GM18526 (cell line): ENCODE results near the gene CTTNBP2NL.

ENCODE experiments used
- POLR2A ChIP-seq: IDR thresholded peaks from 3 replicates; pipeline ENCODE4 v1.6.1; 2011; ENCODE audit not compliant: insufficient read length; ENCODE audit errors: extremely low read depth

The CTTNBP2NL gene, protein sequence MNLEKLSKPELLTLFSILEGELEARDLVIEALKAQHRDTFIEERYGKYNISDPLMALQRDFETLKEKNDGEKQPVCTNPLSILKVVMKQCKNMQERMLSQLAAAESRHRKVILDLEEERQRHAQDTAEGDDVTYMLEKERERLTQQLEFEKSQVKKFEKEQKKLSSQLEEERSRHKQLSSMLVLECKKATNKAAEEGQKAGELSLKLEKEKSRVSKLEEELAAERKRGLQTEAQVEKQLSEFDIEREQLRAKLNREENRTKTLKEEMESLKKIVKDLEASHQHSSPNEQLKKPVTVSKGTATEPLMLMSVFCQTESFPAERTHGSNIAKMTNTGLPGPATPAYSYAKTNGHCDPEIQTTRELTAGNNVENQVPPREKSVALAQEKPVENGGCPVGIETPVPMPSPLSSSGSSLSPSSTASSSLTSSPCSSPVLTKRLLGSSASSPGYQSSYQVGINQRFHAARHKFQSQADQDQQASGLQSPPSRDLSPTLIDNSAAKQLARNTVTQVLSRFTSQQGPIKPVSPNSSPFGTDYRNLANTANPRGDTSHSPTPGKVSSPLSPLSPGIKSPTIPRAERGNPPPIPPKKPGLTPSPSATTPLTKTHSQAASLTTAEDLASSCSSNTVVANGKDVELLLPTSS

DNA sequence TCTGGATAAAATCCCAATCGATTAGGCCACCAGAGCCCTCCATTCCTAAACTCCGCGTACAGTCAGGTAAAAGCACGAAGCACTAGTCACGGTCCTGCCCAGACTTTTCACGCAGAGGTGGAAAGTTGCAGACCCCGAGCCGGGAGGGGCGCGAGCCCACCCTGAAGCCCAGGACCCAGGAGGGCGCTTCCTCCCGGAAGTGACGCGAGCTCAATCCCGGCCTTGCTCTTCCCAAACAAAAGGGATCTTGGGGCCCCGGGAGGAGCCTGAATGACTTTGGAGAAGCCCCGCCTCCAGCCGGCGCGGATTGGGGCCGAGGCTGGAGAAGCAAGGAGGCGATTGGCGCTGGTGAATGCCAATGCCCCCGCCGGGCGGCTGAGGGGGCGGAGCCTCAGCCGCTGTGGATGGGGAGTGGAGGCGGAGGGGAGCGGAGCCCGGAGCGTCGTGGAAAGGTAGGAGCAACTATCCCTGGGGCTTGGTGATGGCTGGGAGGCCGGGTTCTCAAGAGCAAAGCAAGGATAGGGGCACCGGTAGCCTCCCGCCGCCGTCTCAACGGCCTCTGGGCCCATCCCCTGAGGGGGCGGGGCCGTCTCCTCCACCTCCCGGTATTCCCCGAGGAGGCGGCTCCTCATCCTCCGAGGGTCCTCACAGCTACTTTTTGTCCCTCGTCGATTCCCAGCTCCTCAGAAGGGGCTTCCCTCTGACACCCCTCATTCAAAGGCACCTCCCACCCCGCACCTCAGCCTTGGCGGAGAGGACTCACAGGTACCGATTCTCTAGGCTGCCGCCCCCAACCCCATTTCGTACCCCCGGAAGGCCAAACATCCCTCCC is at the start of gene CTTNBP2NL:
Gene CTTNBP2NL, plus strand, starts transcription at position 394 of the 832 bp plus-strand sequence. CDS start 19,952 bp downstream, outside the sequence.
- TF ChIP-seq POLR2A: peak; percentile 27

DNA sequence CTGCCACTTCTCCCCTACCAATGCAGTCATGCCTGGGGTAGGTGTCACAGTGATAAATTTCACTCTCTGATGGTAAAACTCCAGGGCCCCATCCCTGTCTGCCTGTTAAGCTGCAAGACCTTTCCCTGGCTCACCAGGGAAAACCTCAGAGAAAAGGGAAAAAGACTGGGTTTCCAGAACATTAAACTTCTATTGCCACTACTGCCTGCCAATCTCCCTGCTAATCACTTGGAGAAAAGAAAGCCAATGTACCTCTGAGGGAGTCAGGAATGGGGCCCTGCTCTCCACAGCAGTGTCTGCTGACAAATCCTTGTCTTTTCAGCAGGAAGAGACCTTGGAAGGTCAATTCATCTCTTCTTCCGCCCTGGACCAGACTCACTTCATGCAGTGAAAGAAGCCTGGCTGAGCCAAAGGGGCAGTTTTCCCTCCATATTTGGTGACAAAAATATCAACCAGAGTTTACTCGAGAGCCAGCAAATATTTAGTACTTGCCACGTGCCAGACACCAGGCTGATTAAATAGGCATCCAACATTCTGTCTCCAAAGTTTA is 49.1 kb upstream of the CTTNBP2NL start:
- TF ChIP-seq POLR2A: no peak

DNA sequence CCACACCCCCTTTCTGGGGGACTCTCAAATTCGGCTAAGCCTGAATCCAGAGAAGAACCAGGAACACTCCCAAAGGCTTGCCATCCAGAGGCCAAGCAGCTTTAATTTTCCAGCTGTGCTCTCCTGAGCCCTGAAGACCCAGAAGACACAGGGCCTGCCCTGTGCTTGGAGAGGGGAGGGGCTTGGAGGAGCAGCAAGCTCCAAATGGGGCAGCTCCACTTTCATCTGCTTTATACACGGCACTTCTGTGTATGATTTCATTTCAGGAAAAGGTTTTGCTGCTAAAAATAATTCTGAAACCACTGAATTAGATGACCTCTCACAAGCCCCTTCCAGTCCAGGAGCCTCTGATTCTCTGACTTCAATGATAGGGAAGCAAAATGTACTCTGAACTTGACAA is 39.2 kb upstream of the CTTNBP2NL start:
- no peak for TF ChIP-seq POLR2A

DNA sequence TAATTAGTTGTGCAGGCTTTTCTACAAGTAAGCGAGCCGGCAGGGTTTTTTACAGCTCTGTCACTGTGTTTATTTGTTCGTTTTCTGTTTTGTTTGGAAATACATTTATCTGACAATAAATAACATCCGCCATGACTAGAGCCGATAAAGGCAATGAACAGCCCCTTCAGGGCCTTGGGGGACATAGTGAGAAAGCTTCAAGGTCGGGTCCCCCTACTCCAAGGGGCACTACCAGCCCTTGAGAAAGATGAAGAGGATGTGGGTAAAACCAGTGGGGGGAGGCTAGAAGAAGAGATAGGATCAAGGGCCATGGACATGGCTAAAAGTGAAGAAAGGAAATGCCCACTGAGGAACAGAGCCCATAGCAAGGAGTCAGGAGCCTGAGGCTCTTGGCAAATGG is 38.5 kb upstream of the CTTNBP2NL start:
- no peak for TF ChIP-seq POLR2A

DNA sequence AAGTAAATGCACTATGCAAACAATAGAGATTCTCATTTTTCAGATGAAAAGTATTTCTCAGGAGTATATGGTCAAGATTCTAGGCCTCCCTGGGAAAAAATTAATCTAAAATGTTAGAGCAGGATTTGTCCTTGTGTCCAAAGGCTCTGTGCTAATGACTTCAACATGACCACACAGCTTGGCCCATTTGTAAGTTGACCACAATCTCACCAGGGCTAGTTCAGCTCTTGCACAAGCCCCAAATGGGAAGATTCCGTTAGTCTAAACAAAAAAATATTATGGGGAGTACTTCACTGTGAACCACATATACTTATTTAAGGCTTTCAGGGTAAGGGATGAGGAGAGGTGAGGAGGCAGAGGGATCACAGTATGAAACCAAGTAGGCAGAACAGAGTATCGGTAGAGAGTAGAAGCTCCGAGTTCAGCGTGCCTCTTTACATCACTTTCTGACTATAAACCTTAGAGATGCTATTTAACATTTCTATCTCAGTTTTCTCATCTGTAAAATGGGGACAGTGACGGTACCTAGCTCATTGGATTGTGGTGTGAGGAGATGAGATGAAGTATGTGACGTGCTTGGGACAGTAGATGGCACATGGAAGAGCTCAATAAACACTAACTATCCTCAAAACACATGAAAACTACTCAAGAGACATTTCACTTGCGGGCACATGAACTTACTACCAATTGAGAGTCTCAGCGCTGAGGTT is 37.8 kb upstream of the CTTNBP2NL start:
- TF ChIP-seq POLR2A: no peak

DNA sequence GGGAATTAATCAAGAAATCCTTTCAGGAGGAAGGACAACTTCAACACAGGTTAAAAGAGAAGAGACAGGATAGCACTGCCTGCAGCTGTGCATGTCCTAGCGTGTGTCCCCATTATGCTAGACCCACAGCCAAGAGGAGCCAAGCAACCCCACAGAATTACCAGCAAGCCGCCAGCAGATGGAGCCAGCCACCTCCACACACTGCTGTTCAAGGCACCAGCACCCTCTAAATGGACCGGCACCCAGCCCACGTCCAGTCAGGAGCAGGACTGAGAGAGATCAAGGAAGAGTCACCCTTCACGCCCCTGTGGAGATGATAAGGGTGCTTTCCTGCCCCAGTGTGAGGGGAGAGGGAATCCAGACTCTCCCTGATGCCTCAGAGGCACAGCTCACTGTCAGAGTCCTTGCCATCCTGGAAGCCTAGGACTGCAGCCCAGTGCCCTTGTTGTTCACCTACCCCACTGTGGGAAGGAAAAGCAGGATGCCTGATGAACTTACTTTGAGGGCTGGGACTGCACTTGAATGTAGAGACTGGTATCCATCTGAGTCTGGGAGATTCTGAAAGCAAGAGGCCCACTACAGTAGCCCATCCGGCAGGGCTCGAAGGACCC is 37.1 kb upstream of the CTTNBP2NL start:
- TF ChIP-seq POLR2A: no peak

DNA sequence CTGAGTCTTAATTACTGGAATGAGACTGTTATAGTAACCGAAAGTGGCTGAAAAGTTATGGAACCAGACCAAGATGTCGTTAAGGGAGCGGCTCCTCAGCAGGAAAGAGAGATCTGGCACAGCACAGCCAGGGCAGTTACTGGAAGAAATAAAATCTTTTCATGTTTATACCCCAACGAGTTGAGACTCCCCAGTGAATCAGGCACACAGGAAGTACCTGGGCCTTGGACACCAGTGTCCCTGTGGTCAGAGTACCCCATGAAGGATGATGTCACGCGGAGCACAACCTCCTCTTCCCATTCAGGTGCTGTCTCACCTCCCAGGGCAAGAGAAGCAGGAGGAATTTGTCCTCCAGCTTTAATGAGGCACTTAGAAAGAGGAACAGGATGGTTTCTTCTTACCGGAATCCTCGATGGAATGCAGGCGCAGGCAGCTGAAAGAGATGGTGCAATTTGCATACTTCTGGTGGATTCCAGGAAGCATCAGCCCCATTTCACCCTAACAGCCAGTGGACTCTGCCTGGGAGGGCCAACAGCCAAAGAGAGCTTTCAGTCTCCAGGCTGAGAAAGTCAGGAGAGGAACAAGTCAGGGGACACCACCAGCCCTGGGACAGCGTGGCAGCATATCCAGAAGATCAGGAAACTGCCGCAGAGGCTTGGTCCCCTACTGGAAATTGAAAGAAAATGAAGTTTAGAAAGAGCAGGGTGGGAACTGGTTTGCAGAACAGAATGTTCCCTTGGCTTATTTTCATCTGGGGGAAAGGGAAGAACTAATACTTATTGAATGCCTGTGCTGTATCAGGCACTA is 35.9 kb upstream of the CTTNBP2NL start:
- no peak for TF ChIP-seq POLR2A

DNA sequence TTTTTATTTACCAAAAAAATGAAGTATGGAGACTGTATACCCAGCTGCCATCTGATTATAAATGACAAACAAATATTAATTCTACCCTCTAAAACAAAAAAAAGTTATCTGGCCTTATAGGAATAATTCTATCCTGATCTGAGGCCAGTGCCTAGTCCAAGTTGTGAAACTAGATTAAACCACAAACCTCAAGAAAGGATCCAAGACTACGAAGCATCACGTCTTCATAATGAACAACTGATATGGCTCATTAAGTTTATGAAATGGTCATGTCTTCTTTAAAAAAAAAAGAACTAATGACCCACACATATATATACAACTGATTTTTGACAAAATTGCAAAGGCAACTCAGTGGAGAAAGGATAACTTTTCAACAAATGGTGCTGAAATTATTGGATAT is 32.4 kb upstream of the CTTNBP2NL start:
- no peak for TF ChIP-seq POLR2A

DNA sequence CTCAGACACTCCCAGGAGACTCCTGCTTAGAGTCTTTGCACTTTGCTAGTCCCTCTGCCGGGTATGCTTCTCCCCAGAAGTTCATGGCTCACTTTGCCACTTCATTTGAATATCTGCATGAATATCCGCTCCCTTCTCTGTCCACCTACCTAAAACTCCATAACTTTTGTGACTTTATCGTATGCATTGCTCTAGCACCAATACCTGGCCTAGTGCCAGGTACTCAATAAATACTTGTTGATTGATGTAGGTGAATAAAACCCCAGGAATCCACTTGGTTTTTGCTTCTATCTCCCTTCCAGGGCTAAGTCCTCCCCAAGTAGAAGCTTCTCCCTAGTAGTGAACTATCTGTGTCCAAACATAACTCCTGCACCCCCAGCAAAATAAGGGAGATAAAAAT is 27.8 kb upstream of the CTTNBP2NL start:
- TF ChIP-seq POLR2A: no peak

DNA sequence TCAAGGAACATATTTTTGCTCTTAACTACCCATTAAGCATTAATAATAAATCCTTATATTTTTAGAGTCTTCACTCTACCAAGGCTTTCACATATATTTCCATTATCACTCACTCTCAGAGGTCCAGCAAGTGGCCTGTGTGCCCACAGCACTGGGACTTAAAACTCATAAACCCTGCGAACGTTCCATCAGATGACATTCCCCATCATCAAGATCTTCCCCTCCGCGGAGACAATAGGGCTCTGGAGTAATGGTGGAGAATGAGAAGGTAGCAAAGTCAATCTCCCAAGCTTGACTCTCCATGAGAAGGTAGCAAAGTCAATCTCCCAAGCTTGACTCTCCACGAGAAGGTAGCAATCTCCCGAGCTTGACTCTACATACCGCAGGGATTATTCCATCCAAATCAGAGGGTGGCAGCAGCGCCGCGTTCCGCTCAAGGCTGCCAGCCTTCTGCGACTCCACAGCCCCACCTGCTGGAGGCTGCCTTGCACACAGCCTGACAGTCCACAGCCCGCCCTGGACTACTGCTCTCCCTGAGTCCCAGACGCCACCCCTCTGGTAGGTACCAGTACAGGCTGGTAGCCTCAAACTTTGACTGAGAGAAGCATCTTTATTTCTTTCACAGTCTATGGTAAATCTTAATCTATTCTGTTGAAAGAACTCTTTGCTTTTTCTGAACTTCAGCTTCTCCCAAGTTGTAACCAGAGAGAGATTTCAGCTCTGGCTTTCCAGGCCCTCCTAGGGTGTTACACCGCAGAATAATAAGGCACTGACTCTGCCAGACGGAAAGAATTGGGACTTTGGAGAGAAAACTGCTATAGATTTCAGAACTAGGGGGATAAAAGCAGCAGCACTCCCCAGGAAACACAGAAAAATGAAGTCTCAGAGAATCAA is 26.4 kb upstream of the CTTNBP2NL start:
- no peak for TF ChIP-seq POLR2A

DNA sequence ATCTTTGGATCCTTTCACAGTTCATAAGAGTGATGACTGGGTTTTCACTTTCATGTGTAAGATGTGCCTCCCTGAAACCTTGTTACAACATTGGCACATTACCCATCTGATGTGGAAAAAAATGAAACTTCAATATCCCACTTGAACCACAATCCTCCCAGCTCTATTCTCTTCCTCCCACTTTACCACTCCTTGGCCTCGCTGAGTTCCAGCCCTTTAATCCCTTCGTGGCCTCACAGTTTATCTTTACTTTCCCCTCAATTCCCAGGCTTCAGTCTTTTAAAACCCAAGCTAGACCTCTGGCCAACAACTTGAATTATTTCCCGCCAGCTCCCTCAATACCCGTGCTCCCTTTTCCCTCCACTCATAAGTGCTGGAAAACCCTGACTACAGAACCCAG is 25.0 kb upstream of the CTTNBP2NL start:
- no peak for TF ChIP-seq POLR2A

DNA sequence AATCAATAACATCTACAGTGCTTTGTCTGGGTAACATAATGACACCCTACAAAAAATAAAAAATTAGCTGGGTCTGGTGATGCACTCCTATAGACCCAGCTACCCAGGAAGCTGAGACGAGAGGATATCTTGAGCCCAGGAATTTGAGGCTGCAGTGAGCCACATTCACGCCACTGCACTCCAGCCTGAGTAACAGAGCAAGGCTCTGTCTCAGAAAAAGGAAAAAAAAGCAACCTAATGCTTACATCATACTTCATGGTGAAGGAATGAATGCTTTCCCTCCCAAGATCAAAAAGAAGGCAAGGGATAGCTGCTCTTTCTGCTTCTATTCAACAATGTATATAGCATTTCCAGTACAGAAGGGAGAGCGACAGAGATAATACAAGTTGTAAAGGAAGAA is 24.2 kb upstream of the CTTNBP2NL start:
- no peak for TF ChIP-seq POLR2A

DNA sequence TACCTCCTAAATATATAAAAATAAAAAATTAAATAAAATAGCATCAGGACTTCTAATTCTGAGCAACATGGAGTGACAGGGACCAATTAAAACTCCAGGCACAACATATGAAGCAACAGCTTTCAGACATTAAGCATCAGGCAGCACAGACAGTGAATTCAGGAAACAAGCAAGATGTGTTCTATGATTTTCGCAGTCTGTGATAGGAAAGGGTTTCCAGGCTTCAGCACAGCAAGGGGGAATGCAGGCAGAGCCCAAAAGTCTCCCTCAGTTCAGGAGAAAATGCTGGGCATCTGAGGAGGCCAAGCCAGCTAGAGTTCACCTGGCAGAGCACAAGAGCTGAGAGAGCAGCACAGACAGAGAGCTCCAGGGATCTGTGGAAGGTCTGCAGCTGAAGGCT is 22.2 kb upstream of the CTTNBP2NL start:
- TF ChIP-seq POLR2A: no peak
